ENCODE results near the gene WDR93. TPM values are rescaled to one million over a fixed set of nuclear protein-coding genes. Genes with fewer than 3 reads are reported as not detected.

WDR93 gene
- total RNA-seq, 1 experiment from 2014 or later: not detected

- no peak within 1 kb of the TSS for H3T11ph ChIP-seq (ENCODE audit: low read length)
- no peak within 1 kb of the TSS for H3K4ac ChIP-seq (ENCODE audit: low read depth, low read length)
- no peak within 1 kb of the TSS for H3K18ac ChIP-seq (ENCODE audit: insufficient read length, low read depth, low read length)
- no peak within 1 kb of the TSS for H4K8ac ChIP-seq (replicated peaks; ENCODE audit: insufficient read length, low read depth, low read length)
- no peak for TF ChIP-seq CTCF (conservative IDR thresholded peaks at IDR 0.05)
- H3K9me3 Mint-ChIP-seq: no peaks in the 10 kb centered on the region
- DNase-seq: no peak
- no CpG with 5 or more reads among the region's 2 CpGs for WGBS (ENCODE audit: extremely low coverage, insufficient read length, low lambda C conversion rate)
- no peak within 1 kb of the TSS for H4K91ac ChIP-seq (ENCODE audit: insufficient read length, low read depth, low read length)
- no peaks in the 10 kb centered on the region for H3K27me3 ChIP-seq (ENCODE audit: insufficient read depth, low read length)
- H3K27me3 Mint-ChIP-seq (ENCODE audit: low read depth): peaks cover 15% of the 10 kb centered on the region
- H3K9me3 ChIP-seq (ENCODE audit: control insufficient read depth, low read depth, low read length): no peaks in the 10 kb centered on the region
- H3K9ac ChIP-seq (ENCODE audit: extremely low read depth, insufficient read length, low read length): no peak within 1 kb of the TSS
- no peak within 1 kb of the TSS for H3K23ac ChIP-seq (ENCODE audit: insufficient read length, low read depth, low read length)
- no peak within 1 kb of the TSS for H2BK15ac ChIP-seq (ENCODE audit: low read depth, low read length)
- H3K27ac Mint-ChIP-seq: no peak within 1 kb of the TSS
- no peaks in the 10 kb centered on the region for H3K23me2 ChIP-seq (ENCODE audit: insufficient read length, low read depth, low read length, poor library complexity, severe bottlenecking)
- H3K4me1 Mint-ChIP-seq: no peaks in the 10 kb centered on the region
- H3K4me1 ChIP-seq (ENCODE audit: insufficient read depth, low read length): no peaks in the 10 kb centered on the region
- H3K27ac ChIP-seq (ENCODE audit: insufficient read length, low read depth, low read length): no peak within 1 kb of the TSS
- no peak within 1 kb of the TSS for H4K5ac ChIP-seq (ENCODE audit: insufficient read length, low read depth, low read length)
- H3K36me3 Mint-ChIP-seq (ENCODE audit: insufficient read depth in 1 of 3, low read depth in 3 of 3): no peaks in the 10 kb centered on the region
- no peak within 1 kb of the TSS for H3K14ac ChIP-seq (ENCODE audit: insufficient read depth, low read length)
- no peak within 1 kb of the TSS for H2BK120ac ChIP-seq (ENCODE audit: low read depth, low read length, poor library complexity, severe bottlenecking)
- H3K4me3 Mint-ChIP-seq: no peak within 1 kb of the TSS
- no peak within 1 kb of the TSS for H3K56ac ChIP-seq (ENCODE audit: insufficient read length, low read depth, low read length)
- no peaks in the 10 kb centered on the region for H4K20me1 ChIP-seq (ENCODE audit: control insufficient read depth, insufficient read depth, insufficient read length)
- no peak within 1 kb of the TSS for H2BK20ac ChIP-seq (ENCODE audit: low read depth, low read length, poor library complexity, severe bottlenecking)
- no peak within 1 kb of the TSS for H2BK5ac ChIP-seq (ENCODE audit: insufficient read length, low read length)
- H2AK5ac ChIP-seq (ENCODE audit: insufficient read length, low read length): no peak within 1 kb of the TSS
- no peak within 1 kb of the TSS for H3K4me2 ChIP-seq (ENCODE audit: insufficient read depth, insufficient read length, low read length)
- H2BK12ac ChIP-seq (ENCODE audit: insufficient read length, low read depth, low read length): no peak within 1 kb of the TSS
- H2AFZ ChIP-seq (ENCODE audit: low read length): no peak within 1 kb of the TSS
- no peaks in the 10 kb centered on the region for H3K79me2 ChIP-seq (ENCODE audit: insufficient read depth, low read length)
- no peaks in the 10 kb centered on the region for H3K79me1 ChIP-seq (ENCODE audit: insufficient read depth, low read depth, low read length, poor library complexity, severe bottlenecking)
These were observed 11.4 kb upstream of the WDR93 start, which contains the start of gene PLIN1 for GRCh38 chr15:89679212-89679611. Gene PLIN1 (minus strand): TSS chr15:89679367. CDS start chr15:89677489, 1,878 bp downstream.
